GM12874 (cell line): ENCODE measurements around the gene SERPINB4.
"Not testable (repeated sequence)": the region's sequence is repeated elsewhere in the genome, so short reads cannot be mapped to it uniquely, and the experiment has no call there.

ENCODE experiments used
- TF ChIP-seq, protein P1 (sequence below): IDR thresholded peaks from 2 replicates; pipeline ENCODE4 v1.5.1; 2011; ENCODE audit warnings: low read depth, mild to moderate bottlenecking, control low read depth, low read length, moderate library complexity; ENCODE audit not compliant: insufficient read depth

The SERPINB4 gene

DNA sequence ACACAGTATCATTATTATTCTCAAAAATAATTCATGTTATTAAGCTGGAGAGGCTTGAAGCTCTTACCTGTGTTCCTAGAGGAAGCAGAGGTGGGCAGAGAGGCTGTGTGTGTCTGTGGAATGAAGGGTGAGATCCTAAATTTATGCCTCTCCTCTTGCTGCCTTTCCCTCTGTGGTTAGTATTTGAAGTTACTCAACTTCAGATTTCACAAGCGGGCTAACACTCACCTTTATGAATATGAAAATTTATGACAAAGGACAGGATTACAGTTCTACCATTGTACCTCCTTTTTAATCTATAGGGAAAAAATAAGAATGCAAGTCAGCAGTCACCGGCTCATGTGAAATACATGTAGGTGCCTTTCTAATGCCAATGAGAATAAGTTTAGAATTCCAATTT lies at the start of gene SERPINB4:
TSS of gene SERPINB4 (minus strand) at position 115 of the 400 bp plus-strand sequence. CDS start 679 bp downstream, outside the sequence.
- TF ChIP-seq, protein P1, sequence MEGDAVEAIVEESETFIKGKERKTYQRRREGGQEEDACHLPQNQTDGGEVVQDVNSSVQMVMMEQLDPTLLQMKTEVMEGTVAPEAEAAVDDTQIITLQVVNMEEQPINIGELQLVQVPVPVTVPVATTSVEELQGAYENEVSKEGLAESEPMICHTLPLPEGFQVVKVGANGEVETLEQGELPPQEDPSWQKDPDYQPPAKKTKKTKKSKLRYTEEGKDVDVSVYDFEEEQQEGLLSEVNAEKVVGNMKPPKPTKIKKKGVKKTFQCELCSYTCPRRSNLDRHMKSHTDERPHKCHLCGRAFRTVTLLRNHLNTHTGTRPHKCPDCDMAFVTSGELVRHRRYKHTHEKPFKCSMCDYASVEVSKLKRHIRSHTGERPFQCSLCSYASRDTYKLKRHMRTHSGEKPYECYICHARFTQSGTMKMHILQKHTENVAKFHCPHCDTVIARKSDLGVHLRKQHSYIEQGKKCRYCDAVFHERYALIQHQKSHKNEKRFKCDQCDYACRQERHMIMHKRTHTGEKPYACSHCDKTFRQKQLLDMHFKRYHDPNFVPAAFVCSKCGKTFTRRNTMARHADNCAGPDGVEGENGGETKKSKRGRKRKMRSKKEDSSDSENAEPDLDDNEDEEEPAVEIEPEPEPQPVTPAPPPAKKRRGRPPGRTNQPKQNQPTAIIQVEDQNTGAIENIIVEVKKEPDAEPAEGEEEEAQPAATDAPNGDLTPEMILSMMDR = not testable (repeated sequence)

GRCh38 chr18:63689064-63689463 lies 45.0 kb upstream of the SERPINB4 start:
- TF ChIP-seq, protein P1 = no peak

GRCh38 chr18:63686871-63687270 lies 42.8 kb upstream of the SERPINB4 start:
- TF ChIP-seq, protein P1 = no peak

- TF ChIP-seq, protein P1 = no peak
Observed at GRCh38 chr18:63684718-63685117, 40.7 kb upstream of the SERPINB4 start.

DNA sequence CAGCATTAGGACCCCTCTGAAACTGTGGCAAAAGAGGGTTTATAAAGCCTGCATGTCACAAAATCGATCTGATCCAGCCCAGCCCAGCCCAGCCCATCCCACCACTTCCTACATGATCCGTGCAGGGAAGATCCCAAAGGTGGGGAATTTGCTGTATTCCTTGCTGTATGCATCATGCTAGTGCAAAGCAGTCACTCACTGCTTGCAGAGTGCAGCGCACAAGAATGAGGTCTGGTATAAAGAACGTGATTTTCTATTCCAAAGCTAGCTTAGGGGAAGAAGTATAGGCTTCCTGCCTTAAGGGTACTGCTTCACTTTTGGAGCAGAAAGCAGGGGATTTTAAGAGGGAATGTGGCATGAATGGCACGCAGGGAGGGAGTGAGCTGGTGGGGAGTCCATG lies 39.8 kb upstream of the SERPINB4 start:
- TF ChIP-seq, protein P1 = no peak

- TF ChIP-seq, protein P1 = no peak
Observed at GRCh38 chr18:63683152-63683551, 39.1 kb upstream of the SERPINB4 start.

DNA sequence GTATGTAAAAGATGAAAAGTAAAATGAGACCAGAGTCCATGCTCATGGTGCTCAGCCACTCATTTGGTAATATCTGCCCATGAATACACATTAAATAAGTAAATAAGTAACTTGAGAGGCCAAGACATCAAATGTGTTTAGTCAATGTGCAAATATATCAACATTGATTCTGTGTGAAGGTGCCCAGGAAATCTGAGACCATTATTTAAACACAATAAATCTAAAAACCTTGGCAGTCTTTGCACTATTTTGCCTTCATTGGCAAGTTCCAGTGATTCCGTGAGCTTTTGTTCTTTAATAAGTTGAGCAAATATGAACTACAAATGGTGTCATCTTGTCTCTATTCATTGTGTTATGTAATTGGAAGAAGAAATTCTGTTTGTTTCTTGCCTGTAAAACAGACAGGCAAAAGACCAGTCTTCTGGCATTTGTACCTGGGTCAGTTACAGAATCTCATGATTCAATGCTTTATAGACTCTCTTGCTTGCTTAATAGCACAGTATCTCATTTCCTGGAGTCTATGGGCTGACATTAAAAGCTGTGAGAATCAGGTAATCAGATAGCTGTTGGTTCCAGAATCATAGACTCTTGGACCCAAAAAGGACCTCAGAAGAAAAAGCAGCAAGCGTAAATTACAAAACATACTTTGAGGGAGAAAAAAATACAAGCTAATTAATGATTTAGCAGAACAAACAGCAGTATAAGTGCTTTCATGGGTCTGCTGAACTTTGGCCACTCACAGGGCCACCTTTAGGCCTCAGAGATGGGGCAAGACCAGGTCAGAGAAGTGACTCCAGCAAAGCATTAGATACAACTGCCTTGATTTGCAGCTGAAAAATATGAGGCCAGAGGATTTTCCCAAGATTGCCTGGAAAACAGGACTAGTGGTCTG lies 37.6 kb upstream of the SERPINB4 start:
- TF ChIP-seq, protein P1 = no peak
